Hematopoietic multipotent progenitor cell treated with erythropoietin and hydrocortisone succinate and interleukin-3 and kit ligand, for 8 days (in vitro differentiated cells): ENCODE data around the gene LCT.
"Not testable (repeated sequence)": the region's sequence is repeated elsewhere in the genome, so short reads cannot be mapped to it uniquely, and the experiment has no call there.

Source experiments
- DNase-seq: peaks from one replicate; pipeline ENCODE4 v3.0.0-alpha.2; 2015

LCT gene

DNA sequence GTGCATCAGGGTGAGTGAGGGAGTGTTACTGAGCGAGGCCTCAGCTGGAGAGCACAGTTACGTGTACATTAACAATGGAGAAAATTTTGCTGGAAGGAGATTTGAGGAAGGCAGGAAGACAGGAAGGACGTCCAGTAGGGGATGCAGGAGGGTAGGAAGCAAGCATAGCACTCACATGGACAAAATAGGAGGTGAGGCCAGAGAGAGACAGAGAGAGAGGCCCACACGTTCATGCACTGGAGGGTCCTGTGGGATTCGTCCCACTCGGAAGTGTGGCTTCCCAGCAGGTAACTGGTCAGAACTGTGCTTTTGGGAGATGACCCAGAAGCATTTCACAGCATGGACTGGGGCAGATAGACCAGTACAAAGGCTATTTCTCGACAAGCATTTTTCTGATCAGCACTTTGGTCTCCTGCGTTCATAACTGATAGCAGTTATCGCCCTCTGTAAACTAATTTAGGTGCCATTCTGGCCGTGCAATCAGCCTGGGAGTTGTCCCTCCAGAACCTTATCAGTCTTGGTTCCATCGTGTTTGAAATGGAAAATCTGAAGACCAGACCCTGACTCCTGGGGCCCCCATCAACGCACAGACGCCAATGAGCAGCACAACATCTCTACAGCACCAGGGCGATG is 5.7 kb downstream of the LCT start:
- DNase-seq = no peak

DNA sequence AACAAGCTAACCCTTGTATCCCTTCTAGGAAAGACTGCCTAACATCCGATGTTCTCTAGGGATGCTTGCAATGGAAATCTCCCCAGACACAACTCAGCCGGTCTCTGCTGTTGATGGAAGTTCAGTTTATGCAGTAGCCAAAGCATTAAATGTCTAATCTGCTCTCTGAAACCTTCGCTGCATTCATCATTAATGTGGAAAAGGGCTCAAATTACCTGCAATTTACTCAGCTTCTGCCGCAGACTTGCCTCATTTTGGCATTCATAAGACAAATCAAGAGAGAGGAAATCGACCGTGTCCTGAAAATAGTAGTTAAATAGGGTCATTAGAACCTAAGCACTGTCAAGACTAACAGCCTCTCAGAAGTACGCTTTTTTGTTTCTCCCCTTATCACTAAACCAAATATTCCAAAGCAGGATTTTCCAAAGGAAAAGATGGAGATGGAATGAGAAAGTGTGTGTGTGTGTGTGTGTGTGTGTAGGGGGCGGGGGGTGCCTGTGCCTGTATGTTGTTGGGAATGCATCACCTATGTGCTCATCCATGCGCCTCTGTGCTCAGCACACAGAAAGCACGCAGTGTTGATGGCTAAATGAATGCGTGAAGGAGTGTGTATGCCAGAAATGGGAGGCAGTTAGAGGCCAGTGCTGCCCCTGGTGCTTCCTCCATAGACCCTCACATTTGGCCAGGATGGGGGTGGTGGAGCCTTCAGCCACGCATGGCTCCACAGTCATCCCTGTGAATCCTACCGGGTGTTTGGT is 7.4 kb downstream of the LCT start:
- DNase-seq = no peak

DNA sequence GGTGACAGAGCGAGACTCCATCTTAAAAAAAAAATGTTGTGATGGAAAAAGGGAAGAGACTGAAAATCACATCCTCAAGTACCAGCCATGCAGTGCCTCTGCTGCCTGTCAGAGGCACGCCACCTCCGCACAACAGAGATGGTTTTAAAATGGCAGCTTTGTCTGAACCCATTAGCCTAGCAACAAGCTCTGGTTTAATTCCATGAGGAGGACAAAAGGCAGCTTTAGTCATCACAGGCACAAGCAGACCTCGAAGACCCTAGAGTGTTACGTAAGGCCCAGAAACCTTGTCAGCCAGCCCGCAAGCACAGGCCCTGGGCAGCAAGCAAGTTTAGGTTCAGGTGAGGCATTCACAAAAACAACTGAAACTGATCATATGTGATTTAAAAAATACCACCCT is 10.4 kb downstream of the LCT start:
- no peak for DNase-seq

DNA sequence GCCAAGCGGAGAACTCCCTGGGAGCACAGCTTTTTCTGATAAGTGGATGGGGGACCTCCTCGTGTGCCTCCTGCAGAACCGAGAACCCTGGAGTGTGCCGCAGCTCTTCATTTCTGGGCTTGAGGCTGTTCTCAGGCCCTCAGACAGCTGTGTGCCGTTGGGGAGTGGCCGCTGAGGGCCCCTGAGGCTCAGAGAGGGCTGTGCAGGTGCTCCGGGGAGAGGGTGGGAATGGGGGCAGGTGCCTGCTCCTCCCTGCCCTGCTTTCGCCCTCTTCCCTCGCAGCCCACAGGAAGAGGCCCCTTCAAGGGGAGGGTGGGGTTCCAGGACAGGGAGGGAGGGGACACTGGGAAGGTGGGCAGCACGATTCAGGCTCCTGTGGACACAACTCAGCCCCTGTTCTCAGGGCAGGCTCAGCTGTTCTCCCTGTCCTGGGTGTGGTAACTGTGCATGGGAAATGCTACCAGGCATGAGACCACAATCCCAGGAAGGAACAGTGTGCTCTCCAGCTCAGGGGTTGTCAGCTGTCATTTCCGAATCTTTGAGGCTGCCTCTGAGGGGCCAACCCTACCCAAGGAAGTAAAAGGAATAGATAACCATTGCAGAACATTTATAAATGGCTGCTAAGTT is 11.3 kb downstream of the LCT start:
- DNase-seq = no peak

DNA sequence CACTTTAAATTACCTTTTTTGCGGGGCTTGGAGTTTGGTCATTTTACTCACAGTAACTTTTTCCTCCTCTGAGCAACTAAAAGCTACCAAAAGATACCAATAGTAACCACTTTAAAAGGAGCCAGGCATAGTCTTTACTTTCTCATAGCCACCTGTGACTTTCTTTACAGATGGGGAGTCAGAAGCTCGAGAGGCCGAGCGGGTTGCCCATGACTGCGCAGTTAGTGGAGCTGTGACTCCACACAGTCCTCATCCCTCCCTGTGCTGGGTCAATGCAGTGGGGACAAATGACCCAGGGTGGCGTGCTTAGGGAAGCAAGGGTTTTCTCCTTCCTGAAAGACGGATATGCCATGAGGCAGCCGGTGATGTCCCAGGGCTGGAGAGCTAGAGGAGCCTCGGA is 11.9 kb downstream of the LCT start:
- DNase-seq = no peak

DNA sequence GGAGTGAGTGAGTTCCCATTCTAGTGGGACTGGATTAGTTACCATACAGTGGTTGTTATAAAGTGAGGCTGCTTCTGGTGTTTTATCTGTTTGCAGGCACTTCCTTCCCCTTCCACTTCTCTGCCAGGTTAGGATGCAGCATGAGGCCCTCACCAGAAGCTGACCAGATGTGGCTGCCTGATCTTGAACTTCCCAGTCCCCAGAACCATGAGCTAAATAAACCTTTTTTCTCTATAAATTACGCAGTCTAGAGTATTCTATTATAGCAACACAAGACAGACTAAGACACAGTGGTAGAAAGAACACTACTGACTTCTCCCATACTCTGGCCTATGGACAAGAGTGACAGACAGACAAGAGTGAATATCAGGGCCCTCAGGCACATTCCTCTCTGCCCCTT is 14.1 kb downstream of the LCT start:
- no peak for DNase-seq

DNA sequence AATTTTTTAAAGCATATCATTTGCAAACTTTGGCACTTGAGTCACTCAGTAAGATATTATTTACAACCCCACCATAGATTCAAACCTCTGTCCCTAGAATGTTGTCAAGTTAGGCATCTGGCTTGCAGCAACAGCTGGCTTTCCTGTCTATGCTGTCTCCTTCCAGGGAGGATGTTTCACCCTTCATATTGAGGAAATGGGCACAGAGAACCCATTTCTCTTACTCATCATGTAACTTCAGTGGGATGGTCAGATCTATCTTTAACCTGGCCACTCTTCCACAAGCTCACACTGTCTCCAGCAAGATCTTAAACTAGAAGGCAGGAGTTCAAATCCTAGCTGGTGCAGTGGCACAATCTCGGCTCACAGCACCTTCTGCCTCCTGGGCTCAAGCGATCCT is 15.8 kb downstream of the LCT start:
- DNase-seq = no peak

DNA sequence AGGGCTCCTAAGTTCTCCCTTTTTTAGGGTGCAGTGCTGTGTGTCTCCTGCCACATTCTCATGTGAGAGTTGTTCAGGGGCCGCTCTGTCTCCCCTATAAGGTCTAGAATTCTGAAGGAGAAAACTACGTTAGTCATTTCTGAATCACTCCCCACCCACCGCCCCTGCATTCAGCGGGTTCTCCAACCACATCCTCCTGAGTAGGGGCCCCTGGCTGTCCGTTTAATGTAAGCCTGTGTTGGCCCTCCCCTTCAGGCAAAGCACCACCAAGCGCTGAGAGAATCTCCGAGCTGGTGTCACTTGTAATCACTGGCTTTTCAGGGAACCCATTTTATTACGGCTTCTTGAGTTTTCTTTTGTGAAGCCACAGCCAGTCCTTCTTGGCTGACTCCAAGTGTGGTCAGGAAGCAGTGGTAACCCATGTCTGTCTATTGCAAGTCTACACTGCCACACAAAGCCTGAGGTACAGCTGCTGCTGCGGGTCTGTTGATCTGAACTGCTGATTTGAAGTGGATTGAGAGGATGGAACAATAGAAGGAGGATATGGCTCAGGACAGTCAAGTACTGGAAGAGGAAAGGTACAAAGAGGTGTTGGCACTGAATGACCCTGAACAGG is 16.9 kb downstream of the LCT start:
- no peak for DNase-seq

DNA sequence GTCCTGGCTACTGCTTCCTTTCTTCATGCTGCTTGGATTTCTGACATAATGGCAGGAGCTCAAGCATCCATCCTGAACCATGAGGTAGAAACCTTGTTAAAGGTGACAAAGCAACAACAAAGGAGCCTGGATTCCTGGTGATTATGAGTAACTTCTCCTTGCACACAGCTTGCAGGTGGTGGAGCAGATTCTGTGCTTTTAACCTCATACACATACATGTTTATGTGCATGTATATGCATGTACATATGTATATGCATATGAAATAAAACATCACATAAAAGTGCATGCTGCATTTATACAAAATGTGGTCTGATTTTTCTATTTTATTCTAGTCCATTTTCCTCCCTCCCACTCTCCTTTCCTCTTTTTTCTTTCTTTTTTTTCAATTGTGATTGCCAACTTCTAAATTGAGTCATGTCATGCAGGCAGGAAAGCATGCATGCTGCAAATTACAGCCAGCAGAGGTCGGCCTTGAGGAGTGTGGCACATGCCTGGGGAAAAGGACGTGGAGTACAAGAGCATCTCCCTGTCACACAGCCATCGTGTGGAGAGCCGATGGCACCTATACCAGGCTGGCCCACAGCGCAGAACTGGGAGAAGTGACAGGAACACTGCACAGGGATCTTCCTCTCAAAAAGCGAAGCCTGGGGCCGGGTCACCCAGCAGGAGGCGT is 17.9 kb downstream of the LCT start:
- no peak for DNase-seq

DNA sequence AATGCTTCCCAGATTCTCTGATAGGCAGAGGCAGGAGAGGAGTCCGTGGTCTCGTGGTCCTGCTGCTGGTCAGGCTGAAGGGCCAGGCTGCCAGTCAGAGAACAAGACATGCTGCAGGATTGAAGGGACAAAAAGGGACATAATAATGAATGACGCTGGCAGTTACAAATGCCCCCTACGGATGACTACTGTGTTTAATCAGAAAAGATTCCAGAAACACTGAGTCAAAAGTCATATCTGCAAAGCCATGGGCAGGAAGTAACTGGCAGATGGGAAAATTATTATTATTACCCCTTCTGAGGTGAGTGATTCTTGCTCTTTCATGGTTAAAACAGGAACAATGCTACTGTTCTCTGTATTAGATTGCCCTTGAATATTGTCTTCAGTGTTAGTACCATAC is 19.0 kb downstream of the LCT start:
- DNase-seq = no peak

DNA sequence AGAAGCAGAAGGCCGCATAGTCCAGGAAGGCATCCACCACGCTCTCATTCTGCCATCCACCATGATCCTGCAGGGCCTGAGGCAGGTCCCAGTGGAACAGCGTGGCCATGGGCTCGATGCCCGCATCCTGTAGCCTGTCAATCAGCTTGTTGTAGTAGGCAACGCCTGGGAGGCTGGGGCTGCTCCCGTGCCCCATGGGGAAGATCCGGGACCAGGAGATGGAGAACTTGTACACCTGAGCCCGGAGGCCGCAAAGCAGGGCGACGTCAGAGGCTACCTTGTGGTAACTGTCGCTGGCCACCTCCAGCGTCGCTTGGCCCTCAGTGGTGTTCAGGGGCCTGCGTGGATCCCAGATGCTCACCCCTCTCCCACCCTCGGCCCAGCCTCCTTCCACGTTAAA is 19.5 kb downstream of the LCT start:
- no peak for DNase-seq

DNA sequence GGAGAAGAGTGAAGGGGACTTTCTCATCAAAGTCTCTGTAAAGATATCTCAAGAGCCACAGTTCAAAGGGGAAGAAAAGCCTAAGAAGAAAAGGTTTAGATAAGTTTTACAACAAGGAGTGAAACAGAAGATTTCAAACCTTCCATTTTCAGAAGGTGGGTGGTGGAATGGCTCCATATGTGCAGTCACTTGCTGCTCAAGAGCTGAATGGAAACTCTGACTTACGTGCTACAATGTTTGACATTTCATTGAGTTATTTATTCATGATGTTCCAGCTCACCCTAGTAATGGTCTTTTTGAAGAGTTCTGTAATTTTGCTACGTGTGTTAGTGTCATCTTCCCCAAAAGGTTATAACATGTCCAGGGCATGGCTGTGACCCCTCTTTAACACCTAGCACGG is 21.7 kb downstream of the LCT start:
- DNase-seq = no peak

DNA sequence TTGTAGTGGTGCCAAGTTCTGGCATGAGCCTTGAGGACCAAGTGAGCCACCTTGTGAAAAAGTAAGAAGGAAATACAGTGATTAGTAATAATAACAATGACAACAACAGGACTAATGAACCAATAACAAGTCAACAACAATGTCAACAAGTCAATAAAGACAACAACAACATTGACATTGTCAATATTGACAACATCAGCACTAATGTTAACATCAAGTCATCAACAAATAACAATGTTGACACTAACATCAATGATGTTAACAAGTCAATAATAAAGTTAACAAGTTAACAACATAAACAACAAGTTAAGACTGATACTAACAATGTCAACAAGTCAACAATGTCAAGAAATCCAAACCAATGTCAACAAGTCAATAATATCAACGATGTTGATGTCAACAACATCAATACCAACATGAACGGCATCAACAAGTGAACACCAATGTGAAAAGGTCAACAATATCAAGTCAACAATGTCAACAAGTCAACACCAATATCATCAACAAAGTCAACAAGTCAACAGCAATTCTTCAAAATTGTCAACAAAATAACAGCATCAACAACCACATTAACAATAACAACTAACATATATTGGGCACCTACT is 24.0 kb downstream of the LCT start:
- no peak for DNase-seq

DNA sequence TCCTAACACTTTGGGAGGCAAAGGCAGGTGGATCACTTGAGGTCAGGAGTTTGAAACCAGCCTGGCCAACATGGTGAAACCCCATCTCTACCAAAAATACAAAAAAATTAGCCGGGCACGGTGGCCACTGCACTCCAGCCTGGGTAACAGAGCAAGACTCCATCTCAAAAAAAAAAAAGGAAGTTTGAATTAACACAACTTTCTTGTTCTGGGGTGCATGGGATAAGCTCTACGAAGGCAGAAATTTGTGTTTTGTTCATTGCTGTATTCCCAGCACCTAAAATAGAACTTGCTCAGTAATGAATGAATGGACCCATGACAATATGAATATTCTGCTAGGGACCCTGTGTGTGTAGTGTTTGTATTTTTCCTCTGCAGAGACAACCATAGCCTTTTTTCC is 29.1 kb downstream of the LCT start:
- not testable (repeated sequence) for DNase-seq

DNA sequence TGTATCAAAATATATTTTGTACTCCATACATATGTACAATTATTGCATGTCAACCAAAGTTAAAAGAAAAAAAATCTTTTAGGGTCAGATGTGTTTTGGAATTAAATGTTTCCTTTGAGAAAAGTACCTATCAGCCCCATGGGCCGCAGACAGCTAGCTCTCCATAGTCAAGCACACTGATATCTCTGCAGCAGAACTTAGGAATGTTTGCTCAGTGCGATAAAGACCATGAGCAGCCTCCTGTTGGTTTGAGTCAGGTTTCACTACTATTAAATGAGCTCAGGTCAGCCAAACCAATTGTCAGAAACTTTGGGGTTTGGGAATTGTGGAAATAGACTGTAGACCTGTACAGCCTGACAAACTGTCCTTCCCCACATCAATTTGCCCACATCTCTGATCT is 33.7 kb downstream of the LCT start:
- DNase-seq = no peak

DNA sequence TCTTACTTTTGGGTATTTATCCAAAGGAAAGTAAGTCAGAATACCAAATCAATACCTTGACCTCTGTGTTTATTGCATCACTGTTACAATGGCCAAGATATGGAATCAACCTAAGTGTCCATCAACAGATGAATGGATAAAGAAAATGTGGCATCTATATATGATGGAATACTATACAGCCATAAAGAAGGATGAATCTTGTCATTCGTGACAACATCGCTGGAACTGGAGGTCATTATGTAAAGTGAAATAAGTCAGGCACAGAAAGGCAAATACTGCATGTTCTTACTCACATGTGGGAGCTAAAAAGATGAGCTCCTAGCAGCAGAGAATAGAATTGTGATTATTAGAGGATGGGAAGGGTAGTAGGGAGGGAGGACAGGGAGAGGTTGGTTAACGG is 34.6 kb downstream of the LCT start:
- DNase-seq = no peak

DNA sequence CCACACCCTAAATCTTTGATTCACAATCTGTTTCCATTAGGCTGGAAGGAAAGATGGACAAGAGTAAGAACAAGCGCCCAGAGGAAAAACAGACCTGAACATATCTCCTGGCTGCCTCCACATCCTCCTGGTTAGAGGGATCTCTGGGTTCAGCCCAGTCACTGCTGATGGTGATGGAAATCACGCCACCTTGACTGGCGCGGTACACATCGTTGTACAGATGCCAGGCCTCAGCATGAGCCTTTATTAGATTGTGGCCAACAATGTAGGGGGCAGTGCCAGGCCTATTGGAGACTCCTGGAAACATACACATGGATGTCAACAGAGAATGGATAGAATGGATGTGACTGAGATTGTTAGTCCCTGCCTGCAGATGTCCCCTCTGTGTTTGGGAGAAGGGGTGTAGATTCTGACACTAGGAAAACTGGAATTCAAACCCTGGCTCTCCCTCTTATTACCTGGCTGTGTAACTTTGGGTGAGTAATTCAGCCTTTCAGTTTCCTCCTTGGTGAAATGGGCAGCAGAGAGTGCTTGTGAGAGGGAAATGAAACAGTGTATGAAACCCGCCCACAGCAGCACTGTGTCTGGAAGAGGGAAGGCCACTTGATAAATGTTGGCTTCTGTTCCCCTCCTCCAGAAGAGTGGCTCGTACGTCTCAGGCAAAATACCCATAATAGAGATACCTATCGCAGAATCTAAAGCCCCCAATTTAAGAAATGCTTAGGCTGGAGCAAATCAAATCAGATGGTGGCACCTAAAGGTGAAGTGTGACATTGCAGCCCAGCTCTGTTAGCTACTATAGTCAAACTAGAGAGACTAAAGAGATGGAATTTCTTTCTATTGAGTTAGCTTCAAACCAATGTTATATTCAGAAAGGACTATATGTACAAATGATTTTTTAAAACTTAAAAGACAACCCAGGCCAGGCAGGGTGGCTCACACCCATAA is 36.2 kb downstream of the LCT start:
- DNase-seq = no peak

DNA sequence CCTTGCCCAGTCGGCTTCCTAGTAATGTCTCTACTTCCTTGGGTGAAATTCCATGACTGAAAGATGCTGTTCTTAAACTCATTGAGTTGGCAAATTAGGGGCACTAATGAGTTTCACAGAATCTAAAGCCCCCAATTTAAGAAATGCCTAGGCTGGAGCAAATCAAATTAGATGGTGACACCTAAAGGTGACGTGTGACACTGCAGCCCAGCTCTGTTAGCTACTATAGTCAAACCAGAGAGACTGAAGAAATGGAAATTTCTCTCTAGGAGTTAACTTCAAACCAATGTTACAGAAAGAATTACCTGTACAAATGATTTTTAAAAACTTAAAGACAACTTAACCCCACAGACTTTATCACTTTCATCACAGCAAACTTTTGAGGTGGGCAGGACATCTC is 37.2 kb downstream of the LCT start:
- no peak for DNase-seq

DNA sequence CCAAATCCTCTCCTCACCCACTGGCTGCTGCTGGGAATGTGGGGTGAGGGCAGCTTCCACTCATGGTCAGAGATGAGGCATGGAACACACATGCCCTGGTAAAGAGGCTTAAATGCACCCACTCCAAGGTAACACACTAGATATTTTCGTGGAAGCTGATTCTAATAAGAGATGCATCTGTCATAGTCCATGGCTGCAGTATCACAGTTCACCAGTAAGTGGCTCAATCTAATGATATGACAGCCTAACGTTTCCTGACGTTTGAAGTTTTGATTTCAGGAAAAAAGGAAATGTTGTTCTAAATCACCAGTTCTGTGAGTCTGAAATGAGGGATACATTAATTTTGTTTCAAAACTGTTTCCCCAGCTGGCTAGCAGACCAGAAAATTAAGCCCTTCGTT is 38.2 kb downstream of the LCT start:
- DNase-seq = peak; percentile 18

DNA sequence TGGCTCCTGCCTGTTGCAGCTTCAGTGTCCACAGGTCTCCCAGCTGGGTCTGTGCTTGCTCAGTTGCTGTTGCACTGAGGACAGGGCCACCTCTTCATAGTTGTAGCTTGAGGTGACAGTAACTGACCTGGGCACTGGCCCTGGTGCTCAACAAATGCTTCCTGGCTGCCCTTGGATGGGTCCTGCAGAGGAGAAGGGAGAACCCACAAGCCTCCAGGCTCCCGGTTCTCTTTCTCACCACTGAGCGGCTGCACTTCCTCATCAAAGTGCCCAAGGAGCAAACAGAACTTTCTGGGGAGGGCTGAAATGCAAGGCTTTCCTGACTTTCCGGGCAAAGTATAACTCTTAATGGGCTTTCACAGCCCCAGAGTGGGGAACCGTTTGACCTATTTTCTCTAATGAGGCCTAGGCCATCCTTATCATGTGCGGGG is 38.7 kb downstream of the LCT start:
- no peak for DNase-seq

DNA sequence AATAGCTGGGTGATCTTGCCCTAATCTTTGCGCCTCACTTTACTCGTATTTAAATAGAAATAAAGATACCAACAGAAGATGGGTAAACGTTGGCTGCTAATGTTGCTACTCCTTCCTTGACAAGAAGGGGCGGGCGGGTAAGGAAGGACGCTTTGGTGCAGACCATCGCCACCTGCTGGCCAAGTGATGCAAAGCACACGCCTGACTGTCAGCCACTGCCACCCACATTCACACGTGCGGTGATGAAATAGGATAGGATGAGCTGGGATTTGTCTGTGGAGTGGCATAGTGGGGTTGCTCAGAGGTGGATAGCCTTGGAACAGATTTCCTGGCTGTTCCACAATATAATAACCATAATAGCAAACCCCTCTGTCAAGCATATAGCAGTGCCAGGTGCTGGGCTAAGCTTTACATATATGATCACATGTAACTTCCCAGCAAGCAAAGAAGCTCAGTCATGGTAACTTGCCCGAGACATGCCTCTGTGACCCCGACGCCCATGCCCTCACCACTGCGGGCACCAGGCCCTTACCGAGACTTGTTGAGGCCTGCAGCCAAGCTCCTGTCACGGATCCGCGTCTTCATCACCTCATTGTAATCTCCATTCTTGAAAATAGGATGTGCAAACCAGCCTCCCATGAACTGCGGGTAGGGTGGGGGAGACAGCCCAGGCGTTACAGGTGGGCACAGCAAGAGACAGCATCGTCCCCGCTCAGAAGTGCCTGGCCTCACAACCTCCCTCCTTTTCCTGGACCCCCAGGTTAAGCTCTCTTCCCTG is 39.3 kb downstream of the LCT start:
- DNase-seq = peak; percentile 82
